CD4-positive, alpha-beta T cell treated with Interleukin-15 for 1 hour (primary cell): ENCODE data around the gene ELL2.
"Not testable (repeated sequence)": the region's sequence is repeated elsewhere in the genome, so short reads cannot be mapped to it uniquely, and the experiment has no call there.

ENCODE experiments used
- DNase-seq: peaks from one replicate; pipeline ENCODE4 v3.0.0-alpha.2; 2020

The ELL2 gene

DNA sequence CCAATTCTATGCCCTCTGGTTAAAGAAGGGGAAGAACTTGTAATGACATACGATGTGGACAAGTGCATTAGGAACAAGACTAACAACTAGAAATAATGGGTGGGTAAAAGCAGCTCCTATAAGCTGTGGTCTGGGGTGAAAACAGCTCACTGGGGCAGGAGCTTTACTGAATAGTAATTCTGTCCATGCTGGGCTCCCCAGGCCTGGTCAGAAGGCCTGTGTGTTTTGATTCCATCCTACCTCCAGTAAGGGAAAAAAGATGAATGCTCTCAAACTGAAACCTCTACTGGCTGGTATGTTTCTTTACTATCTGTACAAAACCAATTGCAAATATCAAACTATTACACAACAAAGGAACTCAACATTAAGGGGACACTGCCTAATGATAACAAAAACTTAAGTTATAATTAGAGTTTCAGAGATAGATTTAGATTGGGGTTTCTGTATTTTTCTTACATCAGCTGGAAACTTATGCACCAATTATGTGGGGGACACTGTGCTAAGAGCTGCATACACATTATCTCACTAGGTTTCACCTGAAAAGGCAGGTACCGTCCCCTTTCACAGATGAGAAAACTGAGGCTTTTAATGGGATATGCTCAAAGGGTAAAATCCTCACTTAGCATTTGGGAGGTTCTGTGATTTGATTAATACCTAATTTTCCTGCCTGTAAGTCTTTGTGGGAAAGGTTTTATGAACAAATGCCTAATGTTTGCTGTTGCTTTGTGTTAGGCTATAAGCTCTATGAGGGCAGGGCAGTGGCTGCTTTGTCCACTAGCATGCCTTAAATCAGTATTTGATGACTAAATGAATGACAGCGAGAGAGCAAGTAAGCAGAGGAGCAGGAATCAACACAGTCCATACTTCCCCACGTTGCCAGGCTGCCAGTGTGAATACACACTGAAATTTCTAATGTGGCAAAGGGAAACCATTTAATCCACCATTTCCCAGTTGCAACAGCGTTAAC, 53.6 kb downstream of the ELL2 start:
- DNase-seq = no peak

DNA sequence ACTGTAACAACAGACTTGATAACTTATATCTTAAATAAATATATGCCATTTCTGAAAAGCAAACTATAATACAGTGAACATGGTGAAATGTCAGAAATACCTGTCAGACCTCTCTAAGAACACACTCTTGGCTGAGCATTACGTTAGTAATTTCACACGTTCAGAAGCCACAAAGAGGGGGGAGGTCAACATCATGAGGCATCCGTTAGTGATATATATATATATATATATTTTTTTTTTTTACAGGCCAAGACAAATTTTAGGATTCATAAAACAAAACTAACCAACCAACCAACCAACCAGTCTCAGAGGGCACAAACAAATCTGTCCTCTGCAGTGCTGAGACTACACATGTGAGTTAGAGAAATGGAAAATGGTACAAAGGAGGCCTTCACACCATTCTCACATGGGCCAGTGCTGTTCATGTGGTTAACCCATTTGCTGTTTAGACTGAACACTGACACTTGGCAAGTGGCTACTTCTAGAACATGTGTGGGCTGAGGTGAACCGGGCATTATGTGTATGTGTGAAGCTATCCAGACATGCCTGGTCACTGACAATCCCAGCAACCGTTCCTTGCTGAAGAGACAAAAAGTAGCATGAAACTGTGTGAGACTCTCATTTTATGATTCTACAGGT, 54.5 kb downstream of the ELL2 start:
- no peak for DNase-seq

DNA sequence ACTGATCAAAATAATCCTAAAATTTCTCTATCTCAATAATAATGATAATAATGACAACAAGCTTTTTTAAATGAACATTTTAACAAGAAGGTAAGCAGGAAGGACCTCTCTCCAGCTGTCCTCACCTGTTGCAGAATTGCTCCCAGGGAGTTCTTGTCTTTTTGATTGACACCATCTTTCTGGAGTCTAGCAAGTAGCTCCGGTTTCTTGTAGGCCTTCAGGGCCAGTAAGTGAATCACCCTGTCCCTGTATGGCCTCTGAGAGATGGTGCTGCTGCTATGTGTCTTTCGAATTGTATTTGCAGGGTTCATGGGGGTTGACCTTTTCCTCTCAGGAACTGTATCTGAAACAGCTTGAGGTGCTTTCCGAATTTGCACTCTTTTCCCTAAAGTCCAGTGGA, 55.3 kb downstream of the ELL2 start:
- DNase-seq = not testable (repeated sequence)

DNA sequence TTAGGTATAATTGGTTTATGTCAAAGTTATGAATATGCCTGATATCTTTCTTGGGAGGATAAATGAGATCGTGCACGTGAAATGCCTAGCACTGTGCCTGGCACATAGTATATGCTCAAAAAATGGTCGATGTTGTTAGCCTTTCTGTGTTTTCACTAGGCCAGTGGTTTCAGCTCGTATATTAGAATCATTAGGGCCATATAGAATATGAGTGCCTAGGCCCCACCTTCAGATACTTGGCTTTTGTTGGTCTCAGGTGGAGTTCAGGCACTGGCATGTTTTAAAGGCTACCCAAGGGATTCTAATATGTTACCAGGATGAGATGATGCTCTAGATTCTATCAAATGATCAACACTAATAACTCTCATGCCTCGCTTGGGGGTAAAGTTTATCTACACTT, 56.8 kb downstream of the ELL2 start:
- DNase-seq = no peak

DNA sequence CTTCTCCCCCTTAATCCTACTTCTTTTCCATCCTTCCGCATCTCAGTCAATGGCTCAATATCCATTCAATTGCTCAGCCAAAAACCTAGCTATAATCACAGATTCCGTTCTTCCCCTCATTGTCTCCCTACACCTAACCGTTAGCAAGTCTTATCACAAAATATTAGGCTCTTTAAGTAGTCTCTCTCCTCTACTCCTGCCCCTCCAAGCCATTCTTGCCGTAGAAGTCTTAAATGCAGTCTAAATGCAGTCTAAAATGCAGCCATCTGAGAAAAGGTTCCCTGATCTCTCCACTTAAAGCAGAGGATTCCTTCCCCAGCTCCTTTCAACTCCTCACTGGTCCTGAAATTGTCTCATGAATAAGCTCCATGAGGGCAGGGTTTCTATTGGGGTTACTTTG, 57.8 kb downstream of the ELL2 start:
- no peak for DNase-seq

DNA sequence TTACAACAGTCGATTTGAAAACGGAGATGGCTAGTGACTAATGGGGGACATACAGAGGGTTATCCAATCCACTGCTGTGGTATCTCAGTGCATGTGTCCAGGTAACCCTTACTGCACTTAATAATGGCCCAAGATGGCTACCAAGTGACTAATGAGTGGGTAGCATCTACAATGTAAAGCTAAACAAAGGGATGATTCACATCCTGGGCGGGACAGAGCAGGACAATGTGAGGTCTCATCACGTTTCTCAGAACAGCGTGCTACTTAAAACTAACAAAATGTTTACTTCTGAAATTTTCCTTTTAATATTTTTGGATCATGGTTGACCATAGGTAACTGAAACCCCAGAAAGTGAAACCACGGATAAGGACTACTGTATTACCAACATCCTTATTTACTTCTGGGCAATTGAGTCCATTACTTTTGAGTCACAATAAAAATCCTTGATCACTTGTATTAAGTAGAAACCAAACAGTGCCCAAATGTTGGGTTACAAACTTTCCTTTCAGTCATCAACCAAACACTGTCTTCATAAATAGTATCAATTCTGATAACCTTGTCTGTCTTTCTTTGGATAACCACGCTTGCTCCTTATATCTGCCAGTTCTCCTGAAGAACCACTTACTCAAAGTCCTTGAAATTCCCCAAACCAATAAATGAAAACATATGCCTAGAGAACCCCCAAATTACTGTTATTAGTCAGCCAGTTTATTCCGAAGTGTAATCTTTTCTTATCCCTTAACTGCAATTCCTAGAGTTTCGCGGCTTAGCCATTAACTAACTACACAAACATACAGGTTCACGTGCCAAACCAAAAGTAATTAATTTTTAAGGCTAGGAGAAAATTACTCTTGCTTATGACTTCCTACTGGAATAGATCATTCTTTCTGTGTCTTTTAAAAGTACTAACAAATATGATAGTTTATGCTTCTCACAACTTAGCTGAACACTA, 59.7 kb downstream of the ELL2 start:
- no peak for DNase-seq

DNA sequence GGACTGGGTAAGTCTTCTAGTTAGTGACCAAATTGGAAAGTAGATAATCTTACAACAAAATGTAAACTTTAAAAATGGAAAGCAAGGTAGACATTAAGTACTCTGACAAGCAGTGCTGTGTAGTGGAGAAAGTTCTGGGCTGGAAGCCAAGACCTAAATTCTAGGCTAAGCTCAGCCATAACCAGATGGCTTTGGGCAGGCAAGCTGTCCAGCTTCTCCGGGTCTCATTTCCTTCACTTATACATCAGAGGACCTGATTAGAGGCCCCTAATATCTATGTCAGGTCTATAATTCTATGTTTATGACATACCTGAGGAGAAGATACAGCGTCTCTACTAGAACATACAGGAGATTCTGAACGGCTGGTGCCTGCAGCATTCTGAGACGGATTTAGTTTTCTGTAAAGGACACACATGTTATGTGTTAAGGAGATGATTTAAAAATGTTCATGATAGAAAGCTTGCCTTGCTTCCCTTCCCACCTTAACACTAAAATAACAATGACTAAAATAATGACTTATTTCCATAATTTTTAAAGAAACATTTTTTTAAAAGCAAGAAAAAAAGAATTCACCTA, 61.2 kb downstream of the ELL2 start:
- no peak for DNase-seq

DNA sequence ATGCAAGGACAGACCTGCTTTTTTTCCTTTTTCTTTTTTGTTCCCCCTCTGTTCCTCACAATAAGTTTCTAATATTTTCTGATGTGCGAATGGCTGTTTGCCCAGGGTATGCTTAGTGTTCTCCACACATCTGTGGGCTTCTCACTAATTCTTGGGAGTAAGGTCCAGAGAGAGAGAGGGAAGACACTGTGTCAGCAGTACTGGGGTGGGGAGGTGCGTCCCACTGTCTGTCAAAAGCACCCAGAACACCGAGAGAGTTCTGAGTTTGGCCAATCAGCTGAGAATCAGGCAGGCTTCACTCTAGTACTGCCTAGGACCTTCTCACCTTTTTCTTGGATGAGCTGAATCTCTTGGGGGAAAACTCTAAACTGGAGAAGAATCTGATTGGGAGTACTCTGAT, 61.8 kb downstream of the ELL2 start:
- no peak for DNase-seq

DNA sequence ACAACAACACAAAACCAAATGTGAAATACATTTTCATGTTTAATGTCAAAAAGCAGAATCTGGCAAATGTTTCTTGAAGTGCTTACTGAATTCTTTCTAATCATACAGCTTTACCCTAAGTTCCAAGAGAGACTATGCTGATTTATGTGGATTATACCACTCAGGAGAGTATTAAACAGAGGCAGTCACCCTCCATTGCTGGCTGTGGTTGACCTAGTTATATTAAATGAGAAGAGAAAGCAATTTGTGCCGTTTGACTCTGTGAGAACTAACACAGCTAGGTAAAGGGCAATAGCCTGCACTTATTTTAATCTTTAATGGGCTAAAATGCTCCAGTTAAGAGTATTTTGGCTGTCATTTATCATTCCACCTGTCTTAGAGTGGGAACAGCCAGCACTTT, 62.6 kb downstream of the ELL2 start:
- DNase-seq = no peak

DNA sequence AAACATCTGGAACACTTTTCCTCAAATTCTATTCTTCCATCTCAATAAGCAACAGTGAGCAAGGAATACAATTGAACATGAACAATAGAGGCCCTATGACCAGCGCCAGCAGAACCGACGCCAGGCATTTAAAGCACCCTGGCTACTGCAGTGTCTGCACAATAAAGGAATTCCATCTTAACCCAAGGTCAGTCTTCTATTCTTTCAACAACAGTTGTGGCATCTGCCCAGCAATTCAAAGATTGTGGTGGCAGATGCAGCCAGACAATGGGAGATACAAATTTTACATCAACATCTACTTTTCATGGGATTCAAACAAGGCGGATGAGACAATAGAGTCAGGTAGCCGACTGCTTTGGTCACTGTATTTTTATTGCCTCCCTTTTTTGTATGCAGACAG, 65.9 kb downstream of the ELL2 start:
- no peak for DNase-seq

DNA sequence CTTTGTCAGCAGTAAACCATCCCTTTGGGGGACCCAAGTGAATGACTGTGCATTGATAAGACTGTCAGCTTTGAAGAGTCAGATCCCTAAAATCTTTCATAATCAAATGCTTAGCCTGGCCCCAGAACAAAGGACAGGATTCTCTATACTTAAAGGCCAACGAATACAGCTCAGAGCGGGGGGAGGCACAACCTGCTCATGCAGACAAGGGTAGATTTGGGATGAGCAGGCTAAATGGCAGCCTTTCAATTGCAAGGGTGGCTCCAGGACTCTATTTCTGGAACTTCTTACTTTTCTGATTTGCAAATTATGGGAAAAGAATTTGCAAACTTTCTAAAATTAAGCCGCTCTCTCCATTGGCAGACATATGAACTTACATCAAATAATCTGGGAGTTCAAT, 66.4 kb downstream of the ELL2 start:
- no peak for DNase-seq

DNA sequence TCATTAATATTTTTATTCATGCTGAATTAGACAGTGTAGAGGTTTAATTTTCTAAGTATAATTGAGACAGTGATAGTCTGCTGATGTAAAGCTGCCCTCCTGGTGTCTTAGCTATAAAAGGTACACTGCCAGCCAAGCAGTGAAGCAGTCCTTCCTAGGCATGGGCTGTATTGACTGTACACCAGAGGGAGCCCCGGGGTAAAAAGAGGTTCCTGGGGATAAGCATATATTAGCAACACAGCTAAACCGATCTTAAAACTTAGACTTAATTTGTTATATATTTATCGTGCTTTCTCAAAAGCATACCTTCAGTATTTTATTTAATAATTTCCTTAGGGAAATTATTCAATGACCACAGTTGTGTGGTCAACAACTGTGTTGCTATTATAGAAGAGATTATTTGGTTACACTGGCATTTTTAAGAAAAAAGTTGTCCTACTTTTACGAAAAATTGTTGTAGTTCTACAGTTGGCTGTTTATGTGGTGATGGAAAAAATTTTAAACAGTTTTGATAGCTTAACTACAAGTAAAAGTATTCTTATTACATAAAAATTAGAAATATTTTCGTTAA, 68.8 kb downstream of the ELL2 start:
- DNase-seq = peak; percentile 30

DNA sequence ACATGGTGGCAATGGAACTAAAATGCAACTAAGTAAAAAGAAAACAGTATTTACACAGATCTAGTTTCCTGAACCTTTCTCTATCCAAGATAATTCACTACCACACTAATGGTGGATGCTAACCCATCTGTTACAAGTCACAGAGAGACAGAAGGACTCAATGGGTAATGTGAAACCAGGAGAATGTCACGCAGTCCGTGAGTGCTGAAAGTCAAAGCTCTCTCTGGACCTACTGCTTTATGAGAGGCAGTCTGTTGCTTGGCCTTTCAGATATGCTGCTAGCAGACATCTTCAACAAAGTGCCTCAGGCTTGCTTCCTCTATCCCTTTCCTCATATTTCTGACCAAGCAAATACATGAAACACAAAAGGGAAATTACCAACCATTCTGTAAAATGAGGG, 70.2 kb downstream of the ELL2 start:
- DNase-seq = no peak

DNA sequence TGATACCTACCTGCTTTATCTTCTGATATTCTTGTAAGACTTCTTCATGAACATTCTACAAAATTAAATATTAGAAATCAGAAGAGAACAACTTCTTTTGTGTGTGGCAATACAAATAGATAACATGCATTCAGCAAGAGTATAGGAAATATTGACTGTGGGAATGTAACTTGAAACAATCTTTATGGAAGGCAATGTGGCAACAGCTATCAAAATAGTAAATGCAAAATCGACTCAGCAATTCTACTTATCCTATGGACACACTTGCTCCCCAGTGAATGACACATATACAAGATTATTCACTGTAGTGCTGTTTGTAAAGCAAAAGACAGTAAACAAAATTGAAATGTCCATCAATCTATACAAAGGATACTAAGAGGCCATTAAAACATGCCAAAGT, 72.6 kb downstream of the ELL2 start:
- DNase-seq = no peak

DNA sequence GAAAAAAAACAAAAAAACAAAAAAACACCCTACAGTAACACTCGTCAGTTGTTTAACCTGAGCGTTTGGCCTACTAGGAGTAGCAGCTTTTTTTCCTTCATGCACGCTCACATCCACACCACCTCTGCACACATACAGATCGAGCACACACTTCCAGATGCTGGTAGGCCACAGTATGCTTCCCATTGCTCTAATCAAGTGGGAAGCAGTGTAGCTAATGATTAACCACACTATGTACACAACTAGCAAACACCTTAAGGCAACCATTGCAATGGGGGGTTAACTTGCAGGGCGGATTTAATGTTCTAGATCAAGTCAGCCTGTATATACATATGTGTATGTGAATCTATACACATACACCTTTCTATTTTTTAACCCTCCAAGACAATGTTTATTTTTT, 73.7 kb downstream of the ELL2 start:
- DNase-seq = no peak

DNA sequence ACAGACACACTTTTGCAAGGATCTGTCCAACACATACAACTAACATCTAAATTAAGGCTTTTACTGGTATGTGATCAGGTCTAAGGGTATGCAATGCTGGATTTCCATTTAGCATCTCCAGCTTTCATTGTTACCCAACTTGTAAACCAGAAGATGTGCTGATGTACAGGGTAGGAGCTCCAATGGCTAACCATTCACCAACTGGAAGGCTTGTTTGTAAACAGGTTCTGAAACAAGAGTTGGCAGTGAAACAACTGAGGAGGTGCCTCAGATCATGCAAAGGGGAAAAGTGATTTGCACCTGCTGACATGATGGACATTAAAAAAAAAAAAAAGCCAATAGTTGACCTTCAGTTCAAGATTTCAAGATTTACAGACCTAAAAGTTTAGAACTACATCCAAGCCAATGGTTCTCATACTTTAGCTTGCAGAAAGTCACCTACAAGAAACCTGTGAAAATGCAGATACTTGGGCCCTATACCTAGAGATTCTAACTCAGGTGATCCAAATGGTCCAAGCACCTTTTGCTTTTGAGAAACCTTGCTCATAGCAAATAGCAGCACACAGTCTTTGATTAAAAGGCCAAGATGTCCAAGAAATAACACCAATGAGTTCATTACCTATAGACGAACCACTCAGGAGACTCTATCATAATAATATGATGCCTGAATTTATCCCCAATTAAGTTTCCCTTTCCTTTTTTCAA, 75.2 kb downstream of the ELL2 start:
- DNase-seq = no peak

DNA sequence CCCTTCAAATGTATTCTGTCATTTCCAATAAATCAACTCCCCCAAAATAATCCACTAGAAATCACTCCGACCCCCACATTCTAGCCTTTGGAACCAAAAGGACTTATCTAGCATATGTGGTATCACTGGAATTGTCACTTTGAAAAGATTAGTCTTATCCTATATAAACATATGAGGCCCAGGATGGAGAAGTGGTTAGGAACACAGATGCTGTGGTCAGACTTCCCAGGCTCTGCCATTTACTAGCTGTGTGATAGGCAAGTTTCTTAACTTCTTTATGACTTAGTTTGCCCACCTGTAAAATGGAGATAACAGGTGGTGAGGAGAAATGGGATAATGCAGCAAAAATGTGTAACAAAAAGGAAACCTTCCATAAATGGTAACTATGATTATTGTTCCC, 77.1 kb downstream of the ELL2 start:
- no peak for DNase-seq

DNA sequence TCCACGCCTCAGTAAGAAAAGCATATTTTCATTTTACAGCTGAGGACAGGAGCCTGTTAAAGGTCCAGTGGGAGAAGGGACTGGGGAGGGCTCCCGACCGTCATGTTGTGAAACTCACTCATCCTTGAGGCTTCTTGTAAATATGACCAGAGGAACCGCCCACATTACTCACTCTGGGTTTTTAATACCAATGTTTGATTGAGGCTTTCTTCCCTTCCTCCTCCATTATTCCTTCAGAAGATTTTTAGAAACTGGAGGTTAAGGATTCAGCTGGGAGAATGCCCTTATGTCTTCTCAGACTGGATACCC, 77.7 kb downstream of the ELL2 start:
- DNase-seq = no peak

DNA sequence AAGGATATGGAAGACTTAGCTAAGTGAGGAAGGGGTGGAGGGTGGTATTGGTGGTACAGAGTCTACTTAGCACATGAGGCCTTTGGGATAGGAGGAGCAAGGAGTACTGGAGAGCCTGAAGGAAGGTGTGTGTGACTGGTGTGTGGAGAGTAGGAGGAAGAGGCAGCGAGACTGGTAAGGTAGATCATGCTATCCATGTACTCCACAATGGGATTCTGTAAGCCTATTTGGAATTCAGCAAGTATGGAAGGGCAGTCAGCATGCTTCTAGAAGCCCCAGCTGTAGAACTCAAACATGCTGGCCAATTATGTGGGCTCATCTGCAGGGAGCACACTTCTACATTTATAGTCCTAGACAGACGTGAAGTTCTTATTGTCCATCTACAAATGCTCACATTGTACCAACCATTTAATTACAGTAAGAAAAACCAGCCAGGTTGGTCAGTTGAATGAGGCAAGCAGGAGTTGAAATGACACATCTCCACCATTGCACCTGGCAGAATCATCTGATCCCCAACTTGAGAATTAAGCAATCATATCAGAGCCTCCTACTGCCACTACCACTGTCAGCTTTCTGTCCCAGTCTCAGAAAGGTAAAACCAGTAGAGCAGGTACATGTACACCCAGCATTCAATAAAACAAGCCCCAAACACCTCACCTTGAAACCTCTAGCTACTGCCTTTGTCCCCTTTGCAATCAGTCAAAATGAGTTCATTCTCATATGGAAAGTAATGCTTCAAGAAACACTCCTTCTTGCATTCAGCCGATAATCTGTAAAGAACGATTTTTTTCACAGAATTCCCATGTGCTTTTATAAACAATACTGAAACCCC, 78.2 kb downstream of the ELL2 start:
- DNase-seq = no peak

DNA sequence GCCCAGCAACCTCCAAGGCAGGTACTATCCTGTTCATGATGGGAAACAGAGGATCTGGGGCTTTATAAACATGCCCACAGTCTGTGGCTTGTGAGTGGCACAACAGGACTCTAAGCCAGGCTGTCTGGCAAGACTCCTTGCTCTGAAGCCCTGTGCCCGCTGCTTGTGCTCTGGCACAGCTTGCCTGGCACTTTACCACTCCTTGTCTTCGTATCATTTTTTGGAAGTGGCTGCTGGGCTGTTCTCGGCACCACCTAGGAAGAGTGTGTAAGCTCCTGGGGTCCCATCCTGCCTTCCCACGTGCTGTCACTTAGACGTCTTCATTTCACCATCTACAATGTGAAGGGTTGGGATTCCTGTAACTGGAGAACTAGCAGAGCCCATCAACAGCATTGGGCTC, 79.8 kb downstream of the ELL2 start:
- no peak for DNase-seq
